Tibial nerve (tissue), 3 donors: ENCODE data around the gene HEATR5B.

Experiments
- POLR2A ChIP-seq, 2 donors: fragments of 450-650 bp; IDR thresholded peaks; one replicate each; pipeline ENCODE4 v1.6.1; 2017; ENCODE audit warnings: antibody characterized with exemption in 2 of 2, mild to moderate bottlenecking in 2 of 2, moderate library complexity in 2 of 2
- TF ChIP-seq, protein P1 (sequence below), 5 experiments: fragments of 200-600 bp in 3 of 5; fragments of 450-650 bp in 2 of 5; sonication (generic) in 3 of 5; IDR thresholded peaks; one replicate each; pipeline ENCODE4 v1.5.1; 2016 to 2019; ENCODE audit warnings: antibody characterized with exemption in 5 of 5, mild to moderate bottlenecking in 3 of 5, moderate library complexity in 2 of 5

DNA sequence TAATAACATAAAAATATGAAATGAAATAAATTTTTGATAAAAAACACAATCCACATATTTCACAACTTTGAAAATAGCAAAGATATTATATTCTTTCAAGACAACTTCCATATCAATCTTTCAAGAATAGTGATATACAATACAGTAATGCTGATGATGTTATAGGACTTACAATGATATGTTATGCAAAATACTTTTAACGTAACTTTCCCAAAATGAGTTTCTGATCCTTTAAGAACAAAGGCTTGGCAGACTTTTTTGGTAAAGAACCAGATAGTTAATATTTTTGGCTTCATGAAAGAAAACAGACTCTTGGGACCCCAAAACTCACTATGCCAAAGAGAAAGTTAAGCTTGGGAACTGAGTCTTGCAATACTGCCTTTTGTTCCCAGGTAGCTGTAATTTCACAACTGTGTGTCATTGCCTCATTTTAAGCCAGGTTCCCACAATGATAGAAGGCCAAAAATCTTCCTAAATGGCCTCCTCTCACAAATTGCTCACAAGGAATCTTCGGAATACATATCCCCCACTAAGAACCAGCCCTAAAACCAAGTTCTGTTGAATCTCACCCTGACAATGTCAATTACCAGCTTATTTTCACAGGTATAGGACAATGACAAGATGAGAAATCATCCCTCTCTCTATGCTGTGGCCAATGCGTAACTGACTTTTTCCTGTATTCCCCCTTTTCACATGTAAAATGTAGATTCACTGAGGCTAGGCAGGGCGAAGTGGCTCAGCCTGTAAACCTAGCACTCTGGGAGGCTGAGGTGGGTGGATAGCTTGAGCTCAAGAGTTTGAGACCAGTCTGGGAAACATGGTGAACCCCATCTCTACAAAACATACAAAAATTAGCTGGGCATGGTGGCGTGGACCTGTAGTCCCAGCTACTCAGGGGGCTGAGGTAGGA is 63.0 kb downstream of the HEATR5B start:
- TF ChIP-seq, protein P1, sequence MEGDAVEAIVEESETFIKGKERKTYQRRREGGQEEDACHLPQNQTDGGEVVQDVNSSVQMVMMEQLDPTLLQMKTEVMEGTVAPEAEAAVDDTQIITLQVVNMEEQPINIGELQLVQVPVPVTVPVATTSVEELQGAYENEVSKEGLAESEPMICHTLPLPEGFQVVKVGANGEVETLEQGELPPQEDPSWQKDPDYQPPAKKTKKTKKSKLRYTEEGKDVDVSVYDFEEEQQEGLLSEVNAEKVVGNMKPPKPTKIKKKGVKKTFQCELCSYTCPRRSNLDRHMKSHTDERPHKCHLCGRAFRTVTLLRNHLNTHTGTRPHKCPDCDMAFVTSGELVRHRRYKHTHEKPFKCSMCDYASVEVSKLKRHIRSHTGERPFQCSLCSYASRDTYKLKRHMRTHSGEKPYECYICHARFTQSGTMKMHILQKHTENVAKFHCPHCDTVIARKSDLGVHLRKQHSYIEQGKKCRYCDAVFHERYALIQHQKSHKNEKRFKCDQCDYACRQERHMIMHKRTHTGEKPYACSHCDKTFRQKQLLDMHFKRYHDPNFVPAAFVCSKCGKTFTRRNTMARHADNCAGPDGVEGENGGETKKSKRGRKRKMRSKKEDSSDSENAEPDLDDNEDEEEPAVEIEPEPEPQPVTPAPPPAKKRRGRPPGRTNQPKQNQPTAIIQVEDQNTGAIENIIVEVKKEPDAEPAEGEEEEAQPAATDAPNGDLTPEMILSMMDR (IDR thresholded peaks at IDR 0.05), result no peak
- no peak for TF ChIP-seq POLR2A (IDR thresholded peaks at IDR 0.05)
